Lung microvascular endothelial cell (primary cell): ENCODE measurements around the gene TEDC1. TPM values are rescaled to one million over a fixed set of nuclear protein-coding genes. Genes with fewer than 3 reads are reported as not detected.

Source experiments
- DNase-seq, 2 donors: peaks; one replicate each; pipeline versions ENCODE4 v3.0.0 to v3.0.0-alpha.2; 2010; ENCODE audit warnings: low read depth in 2 of 2
- total RNA-seq: library from RNA; depleted of rRNA; stranded (reverse); fragments of >200 nt; gene quantifications from 2 replicates; pipeline ENCODE4 v1.2.1, GENCODE V29; 2014

Gene TEDC1
- total RNA-seq, 1 donor from 2014 or later: 2.8 TPM

DNA sequence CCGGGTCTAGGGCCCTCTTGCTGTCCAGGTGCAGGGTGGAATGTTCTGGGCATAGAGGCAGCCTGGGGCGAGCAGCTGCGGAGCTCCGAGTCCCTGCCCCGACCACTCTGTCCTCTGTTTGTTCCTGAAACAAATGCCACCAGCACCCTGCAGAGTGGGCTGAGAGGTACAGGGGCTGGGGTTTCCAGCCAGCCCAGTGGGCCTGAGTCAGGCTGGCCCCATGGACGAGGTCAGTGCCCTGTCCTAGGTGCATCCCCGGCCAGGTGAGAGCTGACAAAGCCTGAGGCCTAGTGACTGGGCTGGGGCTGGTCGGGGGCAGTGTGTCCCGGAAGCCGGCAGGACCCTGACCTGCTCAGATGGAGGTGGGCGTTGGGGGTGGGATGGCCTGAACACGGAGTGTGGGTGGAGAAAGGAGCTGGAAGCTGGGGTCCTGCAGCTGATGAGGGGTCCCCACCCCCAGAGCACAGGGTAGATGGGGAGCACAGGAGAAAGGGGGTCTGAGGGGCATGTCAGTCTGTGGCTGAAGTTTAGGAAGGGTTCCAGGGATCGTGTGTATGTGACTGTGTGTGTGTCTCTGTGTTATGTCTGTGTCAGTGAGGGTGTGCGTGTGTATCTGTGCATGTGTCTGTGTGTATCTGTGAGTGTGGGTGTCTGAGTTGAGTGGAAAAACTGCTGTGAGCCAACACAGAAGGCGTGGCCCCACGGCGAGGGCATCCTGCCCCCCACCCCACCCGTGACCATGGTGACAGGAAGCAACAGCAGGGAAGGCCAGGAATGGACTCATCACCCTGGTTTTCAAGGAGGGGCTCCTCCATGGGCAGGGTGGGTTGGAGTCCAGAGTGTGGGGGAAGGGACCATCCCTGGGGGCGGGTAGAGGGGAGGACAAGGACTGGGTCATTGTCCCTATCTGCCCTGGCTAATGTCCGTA lies 6.7 kb upstream of the TEDC1 start:
- DNase-seq: peak; percentile 74 to 95

- DNase-seq: no peak
Observed at GRCh38 chr14:105484997-105485393, 6.1 kb upstream of the TEDC1 start.

DNA sequence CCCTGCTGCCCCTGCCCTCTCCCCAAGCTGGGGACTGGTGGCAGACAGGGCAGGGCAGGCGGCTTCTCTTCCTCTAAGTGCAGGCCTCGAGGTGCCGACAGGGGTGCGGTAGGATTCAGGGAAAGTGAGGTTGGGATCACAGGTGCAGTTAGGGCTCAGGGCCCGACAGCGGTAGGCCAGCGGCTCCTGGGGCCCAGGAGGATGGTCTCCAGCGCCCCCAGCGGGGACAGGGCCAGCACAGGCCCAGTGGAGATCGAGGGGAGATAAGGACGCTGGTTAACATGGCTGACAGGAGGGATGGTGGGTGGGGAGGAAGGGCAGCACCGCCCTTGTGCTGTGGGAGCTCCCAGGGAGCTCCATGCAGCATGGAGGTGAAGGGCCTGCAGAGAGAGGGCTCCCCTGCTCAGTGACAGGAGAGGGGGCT lies 5.3 kb upstream of the TEDC1 start:
- DNase-seq: peak; percentile 48 to 73

GRCh38 chr14:105486163-105486973 lies 4.7 kb upstream of the TEDC1 start, which contains the start of gene CRIP1:
TSS of gene CRIP1 (plus strand) at chr14:105486886. CDS start at chr14:105487260, 374 bp downstream.
- DNase-seq: no peak

DNA sequence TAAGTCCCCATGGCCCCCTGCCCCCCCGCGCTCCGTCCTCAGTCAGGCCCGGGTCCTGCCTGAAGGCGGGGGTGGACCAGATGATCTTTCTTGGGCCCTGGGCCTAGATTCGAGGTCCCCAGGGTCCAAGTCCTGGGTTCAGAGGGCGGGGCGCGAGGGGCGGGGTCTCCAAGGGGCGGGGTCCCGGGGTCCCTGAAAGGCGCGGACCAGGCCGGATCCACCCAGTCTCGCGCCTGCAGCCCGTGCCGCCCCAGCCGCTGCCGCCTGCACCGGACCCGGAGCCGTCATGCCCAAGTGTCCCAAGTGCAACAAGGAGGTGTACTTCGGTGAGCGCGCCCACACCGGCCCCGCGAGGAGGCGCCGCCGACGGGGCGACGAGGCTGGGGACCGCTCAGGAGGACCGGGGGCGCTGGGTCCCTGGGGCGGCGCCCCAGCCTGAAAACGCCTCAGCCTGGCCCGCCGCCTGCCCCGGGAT lies 4.0 kb upstream of the TEDC1 start:
- no peak for DNase-seq

GRCh38 chr14:105487449-105487985 lies 3.5 kb upstream of the TEDC1 start:
- DNase-seq: no peak

DNA sequence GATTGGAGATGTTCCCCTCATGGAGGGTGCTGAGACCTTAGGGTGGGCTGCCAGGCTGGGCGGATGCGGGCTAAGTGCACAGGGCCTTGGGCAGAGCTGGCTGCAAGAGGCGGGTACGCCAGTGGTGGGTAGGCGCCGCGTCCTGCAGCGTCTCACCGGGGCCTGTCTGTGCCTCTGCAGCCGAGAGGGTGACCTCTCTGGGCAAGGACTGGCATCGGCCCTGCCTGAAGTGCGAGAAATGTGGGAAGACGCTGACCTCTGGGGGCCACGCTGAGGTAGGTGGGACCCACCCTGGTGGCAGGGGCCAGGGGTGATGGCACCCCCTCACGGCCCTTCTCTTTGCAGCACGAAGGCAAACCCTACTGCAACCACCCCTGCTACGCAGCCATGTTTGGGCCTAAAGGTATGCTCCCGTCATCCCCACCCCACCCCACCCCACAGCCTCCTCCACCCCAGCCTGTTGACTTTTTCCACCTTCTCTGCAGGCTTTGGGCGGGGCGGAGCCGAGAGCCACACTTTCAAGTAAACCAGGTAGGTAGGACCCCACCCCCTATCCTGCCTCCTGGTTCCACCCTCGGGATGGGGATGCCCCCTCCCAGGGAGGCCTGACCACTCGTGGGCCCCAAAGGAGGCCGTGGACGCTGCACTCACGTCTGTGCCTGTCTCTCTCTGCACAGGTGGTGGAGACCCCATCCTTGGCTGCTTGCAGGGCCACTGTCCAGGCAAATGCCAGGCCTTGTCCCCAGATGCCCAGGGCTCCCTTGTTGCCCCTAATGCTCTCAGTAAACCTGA lies 2.9 kb upstream of the TEDC1 start:
- no peak for DNase-seq

- no peak for DNase-seq
Observed at GRCh38 chr14:105488781-105489541, 2.1 kb upstream of the TEDC1 start.

GRCh38 chr14:105489542-105490266 lies 1.3 kb upstream of the TEDC1 start:
- DNase-seq: peak; percentile 85 to 90

GRCh38 chr14:105490267-105490571 lies 827 bp upstream of the TEDC1 start:
- no peak for DNase-seq

DNA sequence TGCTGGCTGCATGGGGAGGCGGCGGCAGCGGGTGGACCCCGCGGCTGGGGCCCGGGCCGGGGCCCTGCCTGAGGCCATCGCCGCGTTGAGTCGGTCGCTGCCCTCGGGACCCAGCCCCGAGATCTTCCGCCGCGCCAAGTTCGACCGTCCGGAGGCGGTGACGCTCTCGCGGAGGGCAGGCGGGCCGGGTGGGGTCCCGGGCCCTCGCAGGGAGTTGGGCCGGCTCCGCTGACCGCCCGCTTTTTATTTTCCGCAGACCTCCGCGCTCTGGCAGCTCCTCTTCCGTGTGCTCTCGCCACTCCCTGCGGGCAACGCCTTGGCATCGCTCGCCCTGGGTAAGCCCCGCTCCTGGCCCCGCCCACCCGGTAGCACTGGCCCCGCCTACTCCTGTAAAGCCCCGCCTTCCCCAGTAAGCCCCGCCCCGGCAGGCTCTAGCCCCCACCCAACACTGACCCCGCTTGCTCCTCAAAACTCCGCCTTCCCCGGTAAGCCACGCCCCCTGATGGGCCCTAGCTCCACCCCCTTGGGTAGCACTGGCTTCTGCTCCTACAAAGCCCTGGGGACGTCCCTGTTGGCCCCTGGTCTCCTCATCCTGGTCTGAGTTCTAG lies 424 bp downstream of the TEDC1 start:
- DNase-seq: peak; percentile 70 to 82

GRCh38 chr14:105492031-105492970 lies 1.3 kb downstream of the TEDC1 start:
- DNase-seq: no peak

GRCh38 chr14:105492971-105493871 lies 2.2 kb downstream of the TEDC1 start:
- DNase-seq: no peak

GRCh38 chr14:105493921-105494605 lies 3.0 kb downstream of the TEDC1 start:
- no peak for DNase-seq

DNA sequence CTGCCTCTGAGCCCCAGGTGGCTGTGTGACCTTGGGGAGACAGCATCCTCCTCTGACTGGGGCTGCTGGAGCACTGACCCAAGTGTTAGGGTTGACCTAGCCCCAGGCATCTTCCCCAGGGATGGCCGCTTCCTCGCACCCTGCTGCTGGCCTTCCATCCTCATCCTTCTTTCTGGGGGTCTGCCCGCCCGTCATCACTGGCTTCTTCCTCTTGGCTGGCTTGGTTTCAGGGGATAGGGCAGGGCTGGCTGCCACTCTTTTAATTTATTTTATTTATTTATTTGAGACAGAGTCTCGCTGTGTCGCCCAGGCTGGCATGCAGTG lies 3.5 kb downstream of the TEDC1 start:
- no peak for DNase-seq

DNA sequence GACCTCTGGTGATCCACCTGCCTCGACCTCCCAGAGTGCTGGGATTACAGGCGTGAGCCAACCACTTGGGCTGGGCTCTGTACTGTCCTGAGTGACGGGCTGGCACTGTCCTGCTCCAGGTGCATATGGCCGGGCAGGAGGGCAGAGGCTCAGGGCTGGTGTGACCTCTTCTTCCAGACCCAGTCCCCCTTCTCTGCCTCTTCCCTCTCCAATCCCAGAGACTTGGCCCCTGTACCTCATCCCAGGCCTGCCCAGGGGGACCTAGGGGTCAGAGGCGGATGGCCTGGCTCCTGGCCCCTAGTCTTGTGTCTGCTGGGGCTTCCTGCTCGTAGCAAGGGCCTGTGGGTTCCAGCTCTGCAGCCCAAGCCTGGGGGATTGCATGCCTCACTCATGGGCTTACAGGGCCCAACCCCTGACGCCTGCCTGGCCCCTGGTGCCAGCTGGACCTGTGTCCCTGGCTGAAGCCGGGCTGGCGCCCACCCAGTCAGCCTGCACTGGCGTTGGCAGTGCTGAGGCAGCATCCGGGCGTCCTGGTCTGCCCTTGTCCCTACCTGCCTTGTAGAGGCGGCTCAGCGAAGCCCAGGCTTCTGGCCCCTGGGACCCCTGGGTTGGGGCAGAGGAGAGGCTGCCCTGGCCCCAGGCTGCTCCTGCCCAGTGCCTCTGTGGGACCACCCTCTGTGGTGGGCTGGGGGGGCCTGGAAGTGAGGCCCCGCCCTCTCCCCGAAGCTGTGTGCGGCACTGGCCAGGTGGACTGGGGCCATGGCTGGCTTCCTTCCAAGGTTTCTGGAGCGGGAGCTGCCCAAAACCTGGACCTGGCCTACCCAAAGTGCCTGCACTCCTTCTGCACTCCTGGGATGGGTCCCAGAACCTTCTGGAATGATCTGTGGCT lies 4.3 kb downstream of the TEDC1 start:
- no peak for DNase-seq
